ENCODE data around the gene MARK1. TPM values are rescaled to one million over a fixed set of nuclear protein-coding genes. Genes with fewer than 3 reads are reported as not detected.

Gene MARK1
- total RNA-seq, 2 experiments from 2014 or later, result not detected

GRCh38 chr1:220637759-220638158 lies 109.8 kb downstream of the MARK1 start:
- POLR2A ChIA-PET, result no interaction called here
- no peaks in the 10 kb centered on the region for H3K36me3 ChIP-seq (ENCODE audit: insufficient read depth, low read length)

GRCh38 chr1:220642285-220642684 lies 114.3 kb downstream of the MARK1 start:
- DNase-seq (ENCODE audit: low spot score), result no peak
- Histone ChIP-seq H3K4me3 (ENCODE audit: low read depth, low read length, poor library complexity, severe bottlenecking) (no peak overlapping the region), H3K4me1 (ENCODE audit: insufficient read depth, low read length, poor library complexity, severe bottlenecking) (no peaks in the 10 kb centered on the region), H3K9me2 (ENCODE audit: insufficient read depth, low read length) (no peaks in the 10 kb centered on the region), H4K20me1 (ENCODE audit: insufficient read depth, low read length) (no peaks in the 10 kb centered on the region; the same call in 1 of the 2 replicates), H3K27ac (ENCODE audit: low read depth, low read length, poor library complexity, severe bottlenecking) (no peak overlapping the region), H3K79me2 (ENCODE audit: insufficient read depth, low read depth, low read length) (no peaks in the 10 kb centered on the region), H3K9me3 (ENCODE audit: low read length) (no peaks in the 10 kb centered on the region), H3K4me2 (ENCODE audit: low read length) (no peak overlapping the region), H2AFZ (ENCODE audit: low read length) (no peak overlapping the region), H3K36me3 (ENCODE audit: insufficient read depth, low read length) (no peaks in the 10 kb centered on the region)
- ChIA-PET POLR2A (no interaction called here), CTCF (ENCODE audit: unreplicated experiment) (no interaction called here)
- intact Hi-C loops (cut with micrococcal nuclease; ENCODE audit: unreplicated experiment), result no loop called here
- BruUV-seq (replicated peaks), result no TSS peak
- TF ChIP-seq EZH2phosphoT487 (IDR thresholded peaks at IDR 0.05; ENCODE audit: borderline replicate concordance, low read depth, low read length), result no peak
- TF ChIP-seq CTCF (conservative IDR thresholded peaks at IDR 0.05; ENCODE audit: low read length), result no peak

More at GRCh38 chr1:220637759-220638158, 109.8 kb downstream of the MARK1 start:
- Histone ChIP-seq H4K20me1 (ENCODE audit: insufficient read depth, low read length) (no peaks in the 10 kb centered on the region; the same call in 1 of the 2 replicates), H3K9me3 (ENCODE audit: low read length) (no peaks in the 10 kb centered on the region), H3K4me1 (ENCODE audit: insufficient read depth, low read length, poor library complexity, severe bottlenecking) (no peaks in the 10 kb centered on the region), H3K79me2 (ENCODE audit: insufficient read depth, low read depth, low read length) (no peaks in the 10 kb centered on the region), H3K4me2 (ENCODE audit: low read length) (no peak overlapping the region), H2AFZ (ENCODE audit: low read length) (no peak overlapping the region), H3K27ac (ENCODE audit: low read depth, low read length, poor library complexity, severe bottlenecking) (no peak overlapping the region), H3K4me3 (ENCODE audit: low read depth, low read length, poor library complexity, severe bottlenecking) (no peak overlapping the region), H3K9me2 (ENCODE audit: insufficient read depth, low read length) (no peaks in the 10 kb centered on the region)
- DNase-seq (ENCODE audit: low spot score), result no peak
- CTCF ChIA-PET (ENCODE audit: unreplicated experiment), result no interaction called here
- no TSS peak for BruUV-seq (replicated peaks)
- intact Hi-C loops (cut with micrococcal nuclease; ENCODE audit: unreplicated experiment), result no loop called here
- TF ChIP-seq CTCF (conservative IDR thresholded peaks at IDR 0.05; ENCODE audit: low read length), result no peak
- TF ChIP-seq EZH2phosphoT487 (IDR thresholded peaks at IDR 0.05; ENCODE audit: borderline replicate concordance, low read depth, low read length), result no peak

GRCh38 chr1:220652995-220653394 lies 125.1 kb downstream of the MARK1 start:
- Histone ChIP-seq H3K4me2 (ENCODE audit: low read length) (no peak overlapping the region), H3K27ac (ENCODE audit: low read depth, low read length, poor library complexity, severe bottlenecking) (no peak overlapping the region), H2AFZ (ENCODE audit: low read length) (no peak overlapping the region), H3K9me3 (ENCODE audit: low read length) (no peaks in the 10 kb centered on the region), H3K36me3 (ENCODE audit: insufficient read depth, low read length) (no peaks in the 10 kb centered on the region), H3K4me3 (ENCODE audit: low read depth, low read length, poor library complexity, severe bottlenecking) (no peak overlapping the region), H3K79me2 (ENCODE audit: insufficient read depth, low read depth, low read length) (no peaks in the 10 kb centered on the region), H3K4me1 (ENCODE audit: insufficient read depth, low read length, poor library complexity, severe bottlenecking) (no peaks in the 10 kb centered on the region), H4K20me1 (ENCODE audit: insufficient read depth, low read length) (no peaks in the 10 kb centered on the region), H3K9me2 (ENCODE audit: insufficient read depth, low read length) (no peaks in the 10 kb centered on the region)
- DNase-seq (ENCODE audit: low spot score), result no peak
- BruUV-seq (replicated peaks), result no TSS peak
- intact Hi-C loops (cut with micrococcal nuclease; ENCODE audit: unreplicated experiment), result no loop called here
- CTCF ChIA-PET (ENCODE audit: unreplicated experiment), result no interaction called here
- TF ChIP-seq CTCF (conservative IDR thresholded peaks at IDR 0.05; ENCODE audit: low read length), result no peak
- TF ChIP-seq EZH2phosphoT487 (IDR thresholded peaks at IDR 0.05; ENCODE audit: borderline replicate concordance, low read depth, low read length), result no peak
- POLR2A ChIA-PET, result no interaction called here
